ENCODE results near the gene TP53BP1. TPM values are rescaled to one million over a fixed set of nuclear protein-coding genes. Genes with fewer than 3 reads are reported as not detected.
A peak's percentile ranks its signal among the peaks of the same experiment; 100 is the strongest.

Gene TP53BP1
- total and polyA plus RNA-seq, 2 experiments from 2014 or later, result 20.1 to 46.4 TPM

DNA sequence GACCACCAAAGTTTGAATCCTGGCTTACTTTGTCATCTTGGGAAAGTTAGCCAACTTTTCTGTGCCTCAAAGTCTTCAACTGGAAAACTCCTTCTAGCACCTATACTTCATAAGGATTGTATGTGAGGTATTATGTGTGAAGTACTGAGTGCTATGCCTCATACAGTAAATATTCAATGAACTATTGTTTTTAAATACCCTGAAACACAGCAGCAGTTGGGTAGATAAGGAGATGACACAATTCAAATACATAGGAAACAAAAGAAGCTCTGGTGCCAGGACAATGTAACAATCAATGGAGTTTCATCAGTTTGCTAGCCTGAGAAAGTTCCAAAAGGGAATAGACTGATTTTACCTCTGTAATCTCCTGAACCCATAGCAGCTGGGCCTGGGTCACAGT lies 78.8 kb downstream of the TP53BP1 start:
- H3K79me2 ChIP-seq (ENCODE audit: insufficient read depth), result no peaks in the 10 kb centered on the region
- peaks cover 11% of the 10 kb centered on the region for H3K4me1 ChIP-seq (ENCODE audit: insufficient read depth)
- peaks cover 58% of the 10 kb centered on the region; the same call in 1 of the 2 replicates for H3K36me3 ChIP-seq (ENCODE audit: low read depth)
- no peak overlapping the region for H3K4me2 ChIP-seq (ENCODE audit: unreplicated experiment)
- peak overlapping the region; percentile 41 for H3K27ac ChIP-seq
- no peaks in the 10 kb centered on the region for H3K9me2 ChIP-seq (ENCODE audit: insufficient read depth)
- TF ChIP-seq EZH2 (IDR thresholded peaks at IDR 0.05; ENCODE audit: insufficient read depth, poor library complexity, severe bottlenecking) (no peak), EZH2phosphoT487 (IDR thresholded peaks at IDR 0.05; ENCODE audit: insufficient read depth, low read depth) (no peak)
- 0 out of 2 replicates have a peak, but pooled peaks cover 6% of the 10 kb centered on the region for H3F3A ChIP-seq (ENCODE audit: insufficient read depth)
- no peaks in the 10 kb centered on the region for H3K9me3 ChIP-seq (ENCODE audit: low read depth)
- no peak overlapping the region for H3K9ac ChIP-seq
- no peak overlapping the region for H2AFZ ChIP-seq
- H4K20me1 ChIP-seq (ENCODE audit: insufficient read depth), result no peaks in the 10 kb centered on the region
- H3K27me3 ChIP-seq (replicated peaks; ENCODE audit: insufficient read depth), result no peaks in the 10 kb centered on the region
- in situ Hi-C loops (cut with MboI), result no loop called here
- H3K4me3 ChIP-seq, result no peak overlapping the region
- DNase-seq, result peak; percentile 35

DNA sequence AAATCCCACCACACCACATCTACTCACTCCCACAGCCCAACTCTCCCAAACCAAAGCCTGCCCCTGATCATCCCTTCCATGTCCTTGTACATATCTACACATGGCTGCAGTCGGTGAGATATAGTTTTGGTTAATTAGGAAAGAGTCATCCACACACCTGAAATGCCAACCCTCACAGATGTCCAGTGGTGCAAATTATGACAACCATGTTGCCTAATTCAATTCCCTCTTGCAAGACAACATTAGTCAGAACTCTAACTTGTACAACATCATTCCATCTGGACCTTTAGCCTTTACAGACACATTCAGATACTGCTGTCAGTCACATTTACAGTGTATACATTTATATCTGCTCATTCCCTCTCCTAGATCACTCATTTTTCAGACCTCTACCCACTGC lies 80.9 kb downstream of the TP53BP1 start:
- Histone ChIP-seq H2AFZ (no peak overlapping the region), H3K79me2 (ENCODE audit: insufficient read depth) (no peaks in the 10 kb centered on the region), H3F3A (ENCODE audit: insufficient read depth) (peaks cover 8% of the 10 kb centered on the region; the same call in 1 of the 2 replicates), H3K9me2 (ENCODE audit: insufficient read depth) (no peaks in the 10 kb centered on the region), H3K9ac (no peak overlapping the region), H3K4me2 (ENCODE audit: unreplicated experiment) (no peak overlapping the region), H3K36me3 (ENCODE audit: low read depth) (peaks cover 63% of the 10 kb centered on the region; the same call in 1 of the 2 replicates), H3K9me3 (ENCODE audit: low read depth) (no peaks in the 10 kb centered on the region), H3K27me3 (replicated peaks; ENCODE audit: insufficient read depth) (no peaks in the 10 kb centered on the region), H3K4me1 (ENCODE audit: insufficient read depth) (peaks cover 11% of the 10 kb centered on the region), H4K20me1 (ENCODE audit: insufficient read depth) (no peaks in the 10 kb centered on the region), H3K4me3 (no peak overlapping the region), H3K27ac (no peak overlapping the region)
- TF ChIP-seq EZH2 (IDR thresholded peaks at IDR 0.05; ENCODE audit: insufficient read depth, poor library complexity, severe bottlenecking), result no peak
- WGBS, 2 experiments (ENCODE audit: low coverage in 1 of 2, low lambda C conversion rate in 2 of 2, missing lambda C conversion rate in 2 of 2), result 84 to 100% methylated on average over 1 of the region's 1 CpG
- in situ Hi-C loops (cut with MboI), result no loop called here
- DNase-seq, result peak; percentile 7

GRCh38 chr15:43410572-43411214 lies 82.3 kb downstream of the TP53BP1 start:
- Histone ChIP-seq H3K9me3 (ENCODE audit: low read depth) (no peaks in the 10 kb centered on the region), H3F3A (ENCODE audit: insufficient read depth) (peaks cover 19% of the 10 kb centered on the region), H3K4me2 (ENCODE audit: unreplicated experiment) (no peak overlapping the region), H3K9ac (peak overlapping the region; percentile 38), H3K79me2 (ENCODE audit: insufficient read depth) (no peaks in the 10 kb centered on the region), H4K20me1 (ENCODE audit: insufficient read depth) (no peaks in the 10 kb centered on the region), H3K9me2 (ENCODE audit: insufficient read depth) (no peaks in the 10 kb centered on the region), H3K27me3 (replicated peaks; ENCODE audit: insufficient read depth) (no peaks in the 10 kb centered on the region), H3K27ac (peak overlapping the region; percentile 58), H3K4me3 (no peak overlapping the region), H3K4me1 (ENCODE audit: insufficient read depth) (peaks cover 11% of the 10 kb centered on the region), H3K36me3 (ENCODE audit: low read depth) (peaks cover 61% of the 10 kb centered on the region), H2AFZ (no peak overlapping the region)
- WGBS, 2 experiments (ENCODE audit: low coverage in 1 of 2, low lambda C conversion rate in 2 of 2, missing lambda C conversion rate in 2 of 2), result 83 to 85% methylated on average over 5 of the region's 5 CpGs
- no peak for TF ChIP-seq EZH2phosphoT487 (IDR thresholded peaks at IDR 0.05; ENCODE audit: insufficient read depth, low read depth)
- no peak for TF ChIP-seq EZH2 (IDR thresholded peaks at IDR 0.05; ENCODE audit: insufficient read depth, poor library complexity, severe bottlenecking)
- in situ Hi-C loops (cut with MboI), result no loop called here
- peak; percentile 75 for DNase-seq

DNA sequence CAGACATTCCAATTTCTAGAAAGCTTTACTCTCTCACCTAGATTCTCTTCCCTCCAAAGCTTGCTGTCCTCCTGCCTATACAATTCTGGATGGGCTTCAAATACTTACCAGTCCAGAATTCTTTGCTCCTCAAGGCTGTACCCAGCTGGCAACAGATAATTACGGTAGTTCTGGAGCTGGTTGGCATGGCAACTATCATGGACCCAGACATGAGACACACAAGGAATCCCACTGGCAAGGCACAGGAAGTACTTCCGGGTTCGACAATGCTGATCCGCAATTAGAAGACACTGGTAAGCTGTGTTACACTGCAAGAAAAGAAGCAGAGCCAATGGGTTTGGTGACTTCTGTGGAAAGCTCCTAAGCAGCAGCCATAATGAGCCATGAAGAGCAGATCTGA lies 84.2 kb downstream of the TP53BP1 start:
- Histone ChIP-seq H2AFZ (no peak overlapping the region), H3K9ac (no peak overlapping the region), H3K36me3 (ENCODE audit: low read depth) (peaks cover 71% of the 10 kb centered on the region), H3K4me3 (no peak overlapping the region), H3K4me1 (ENCODE audit: insufficient read depth) (peaks cover 11% of the 10 kb centered on the region), H3K9me2 (ENCODE audit: insufficient read depth) (no peaks in the 10 kb centered on the region), H3F3A (ENCODE audit: insufficient read depth) (peaks cover 19% of the 10 kb centered on the region), H3K27ac (no peak overlapping the region), H3K79me2 (ENCODE audit: insufficient read depth) (no peaks in the 10 kb centered on the region), H4K20me1 (ENCODE audit: insufficient read depth) (no peaks in the 10 kb centered on the region), H3K4me2 (ENCODE audit: unreplicated experiment) (no peak overlapping the region), H3K9me3 (ENCODE audit: low read depth) (no peaks in the 10 kb centered on the region), H3K27me3 (replicated peaks; ENCODE audit: insufficient read depth) (no peaks in the 10 kb centered on the region)
- in situ Hi-C loops (cut with MboI), result no loop called here
- DNase-seq, result no peak
- TF ChIP-seq EZH2phosphoT487 (IDR thresholded peaks at IDR 0.05; ENCODE audit: insufficient read depth, low read depth) (no peak), EZH2 (IDR thresholded peaks at IDR 0.05; ENCODE audit: insufficient read depth, poor library complexity, severe bottlenecking) (no peak)
- 98% methylated on average over 4 of the region's 4 CpGs for WGBS, 2 experiments (ENCODE audit: low coverage in 1 of 2, low lambda C conversion rate in 2 of 2, missing lambda C conversion rate in 2 of 2)

All from GM23248 (cell line).